Liver (tissue), 9 donors: ENCODE measurements around the gene ZDHHC14. TPM values are rescaled to one million over a fixed set of nuclear protein-coding genes. Genes with fewer than 3 reads are reported as not detected.

Experiments used
- DNase-seq: peaks from one replicate; pipeline ENCODE4 v3.0.0-alpha.2; 2017; ENCODE audit warnings: low spot score
- H3K27ac ChIP-seq, 2 donors: one replicate each; pipeline ENCODE4 v1.7.0; 2013; ENCODE audit warnings: inconsistent platforms in 2 of 2, low read length in 2 of 2, control low read depth in 1 of 2, low read depth in 1 of 2, mild to moderate bottlenecking in 1 of 2
- H3K27me3 ChIP-seq, 4 donors: one replicate each; pipeline versions ENCODE4 v1.6.1 to v1.7.0; 2013; ENCODE audit warnings: low read length in 3 of 4, inconsistent platforms in 1 of 4, mild to moderate bottlenecking in 1 of 4, moderate library complexity in 1 of 4; ENCODE audit not compliant: control insufficient read depth in 4 of 4, insufficient read depth in 4 of 4
- H3K36me3 ChIP-seq, 4 donors: one replicate each; pipeline versions ENCODE4 v1.6.1 to v1.7.0; 2013; ENCODE audit warnings: low read length in 3 of 4, mild to moderate bottlenecking in 3 of 4, low read depth in 1 of 4, moderate library complexity in 1 of 4; ENCODE audit not compliant: control insufficient read depth in 4 of 4, insufficient read depth in 3 of 4
- H3K4me1 ChIP-seq, 4 donors: one replicate each; pipeline versions ENCODE4 v1.6.1 to v1.7.0; 2013; ENCODE audit warnings: low read length in 3 of 4, mild to moderate bottlenecking in 3 of 4, moderate library complexity in 1 of 4; ENCODE audit not compliant: control insufficient read depth in 4 of 4, insufficient read depth in 4 of 4
- H3K4me3 ChIP-seq, 3 donors: one replicate each; pipeline versions ENCODE4 v1.6.1 to v1.7.0; 2013; ENCODE audit warnings: low read length in 3 of 3, control low read depth in 1 of 3, low read depth in 1 of 3, mild to moderate bottlenecking in 1 of 3
- H3K9ac ChIP-seq, 2 donors: one replicate each; pipeline ENCODE4 v1.7.0; 2013; ENCODE audit warnings: low read length in 2 of 2, mild to moderate bottlenecking in 2 of 2, moderate library complexity in 2 of 2, control low read depth in 1 of 2, low read depth in 1 of 2
- H3K9me3 ChIP-seq, 4 donors: one replicate each; pipeline versions ENCODE4 v1.6.1 to v1.7.0; 2013; ENCODE audit warnings: low read length in 3 of 4; ENCODE audit not compliant: control insufficient read depth in 4 of 4
- EGR1 ChIP-seq, 2 donors: IDR thresholded peaks; 2 replicates each; pipeline ENCODE4 v1.6.1; 2016 to 2018; ENCODE audit warnings: antibody characterized with exemption in 2 of 2, low read depth in 2 of 2
- FOXA1 ChIP-seq: IDR thresholded peaks from 2 replicates; pipeline ENCODE4 v1.6.1; 2016; ENCODE audit warnings: antibody characterized with exemption
- FOXA2 ChIP-seq: IDR thresholded peaks from 2 replicates; pipeline ENCODE4 v1.6.1; 2016; ENCODE audit warnings: antibody characterized with exemption
- GABPA ChIP-seq, 2 donors: IDR thresholded peaks in 1 of 2; conservative IDR thresholded peaks in 1 of 2; 2 replicates each; pipeline ENCODE4 v1.6.1; 2016; ENCODE audit warnings: antibody characterized with exemption in 2 of 2, mild to moderate bottlenecking in 1 of 2, moderate library complexity in 1 of 2
- HNF4A ChIP-seq, 2 donors: conservative IDR thresholded peaks; 2 replicates each; pipeline ENCODE4 v1.6.1; 2016; ENCODE audit warnings: antibody characterized with exemption in 2 of 2, mild to moderate bottlenecking in 2 of 2
- HNF4G ChIP-seq: IDR thresholded peaks from 2 replicates; pipeline ENCODE4 v1.6.1; 2016; ENCODE audit warnings: antibody characterized with exemption
- NR2F2 ChIP-seq: IDR thresholded peaks from 2 replicates; pipeline ENCODE4 v1.6.1; 2016; ENCODE audit warnings: antibody characterized with exemption
- RAD21 ChIP-seq, 2 donors: IDR thresholded peaks; 2 replicates each; pipeline ENCODE4 v1.6.1; 2016; ENCODE audit warnings: antibody characterized with exemption in 2 of 2, mild to moderate bottlenecking in 2 of 2
- RXRA ChIP-seq, 2 donors: IDR thresholded peaks; 2 replicates each; pipeline ENCODE4 v1.6.1; 2017 to 2018; ENCODE audit warnings: antibody characterized with exemption in 2 of 2, mild to moderate bottlenecking in 1 of 2
- SP1 ChIP-seq: IDR thresholded peaks from 2 replicates; pipeline ENCODE4 v1.6.1; 2018; ENCODE audit warnings: antibody characterized with exemption, mild to moderate bottlenecking
- TAF1 ChIP-seq: conservative IDR thresholded peaks from 2 replicates; pipeline ENCODE4 v1.6.1; 2016; ENCODE audit warnings: antibody characterized with exemption, mild to moderate bottlenecking
- ZBTB33 ChIP-seq: IDR thresholded peaks from 2 replicates; pipeline ENCODE4 v1.6.1; 2016; ENCODE audit warnings: antibody characterized with exemption
- WGBS: extraction: QIAGEN DNeasy Blood & Tissue Kit; methylation state at CpG from one replicate; pipeline ENCODE4 v1.1.7; 2013; 5-methylcytosine and 5-hydroxymethylcytosine counted together
- polyA plus RNA-seq, 2 donors: library from polyadenylated mRNA; stranded (reverse) in 1 of 2; unstranded in 1 of 2; fragments of 200-250 nt in 1 of 2; fragments of >200 nt in 1 of 2; fragmentation: Nextera tagmentation in 1 of 2; extraction: Ambion mirVana in 1 of 2; gene quantifications; one replicate each; pipeline versions ENCODE4 v1.2.1 to v1.2.3, GENCODE V29; 2013 to 2015
- total RNA-seq, 2 donors: library from RNA; depleted of rRNA; stranded (reverse); fragments of >200 nt; gene quantifications; one replicate each; pipeline ENCODE4 v1.2.3, GENCODE V29; 2014
- TF ChIP-seq, protein P1 (sequence below): IDR thresholded peaks from 2 replicates; pipeline ENCODE4 v1.6.1; 2016; ENCODE audit warnings: antibody characterized with exemption
- TF ChIP-seq, protein P2 (sequence below): IDR thresholded peaks from 2 replicates; pipeline ENCODE4 v1.6.1; 2016; ENCODE audit warnings: antibody characterized with exemption, mild to moderate bottlenecking
- TF ChIP-seq, protein P3 (sequence below): fragments of 150-350 bp; IDR thresholded peaks from 2 replicates; pipeline ENCODE4 v1.5.1; 2017; ENCODE audit warnings: improper control_type of control experiment, low read depth, low read length; ENCODE audit not compliant: missing input control
- TF ChIP-seq, protein P4 (sequence below): IDR thresholded peaks from 2 replicates; pipeline ENCODE4 v1.6.1; 2016; ENCODE audit warnings: antibody characterized with exemption
- donor health status: healthy.
- donor health status: healthy.
- donor health status: healthy.
- donor health status: healthy.
- donor health status: healthy.

ZDHHC14 gene
- total and polyA plus RNA-seq, 4 donors = 4.4 to 11.7 (median 8.4) TPM

- WGBS = 97% methylated on average over 3 of the region's 3 CpGs
- no peak overlapping the region for H3K9ac ChIP-seq
- peaks cover 0 to 11% (median 6%) of the 10 kb centered on the region in 4 donors for H3K4me1 ChIP-seq
- H3K4me3 ChIP-seq = no peak overlapping the region
- DNase-seq = no peak
- TF ChIP-seq FOXA1 = no peak
- no peaks in the 10 kb centered on the region for H3K27me3 ChIP-seq
- H3K27ac ChIP-seq = no peak overlapping the region
- H3K36me3 ChIP-seq = no peaks in the 10 kb centered on the region
- H3K9me3 ChIP-seq = no peaks in the 10 kb centered on the region
These were observed 102.8 kb downstream of the ZDHHC14 start for GRCh38 chr6:157483770-157484169.

GRCh38 chr6:157484181-157484580 lies 103.2 kb downstream of the ZDHHC14 start:
- Histone ChIP-seq H3K4me3 (no peak overlapping the region), H3K4me1 (peaks cover 0 to 8% (median 6%) of the 10 kb centered on the region in 4 donors), H3K27me3 (no peaks in the 10 kb centered on the region), H3K9me3 (no peaks in the 10 kb centered on the region), H3K36me3 (no peaks in the 10 kb centered on the region), H3K27ac (no peak overlapping the region), H3K9ac (no peak overlapping the region)
- DNase-seq = no peak
- WGBS = 93% methylated on average over 10 of the region's 10 CpGs
- TF ChIP-seq RXRA (IDR thresholded peaks at IDR 0.05) (no peak), SP1 (no peak), GABPA (IDR thresholded peaks at IDR 0.05 in 1 of 2, conservative IDR thresholded peaks at IDR 0.05 in 1 of 2) (no peak), HNF4A (conservative IDR thresholded peaks at IDR 0.05) (no peak), TAF1 (no peak), ZBTB33 (no peak), FOXA1 (no peak), FOXA2 (no peak), EGR1 (IDR thresholded peaks at IDR 0.05; ENCODE audit: low read depth in 2 of 2) (no peak), HNF4G (no peak), NR2F2 (no peak), RAD21 (IDR thresholded peaks at IDR 0.05) (no peak)
- TF ChIP-seq, protein P1, sequence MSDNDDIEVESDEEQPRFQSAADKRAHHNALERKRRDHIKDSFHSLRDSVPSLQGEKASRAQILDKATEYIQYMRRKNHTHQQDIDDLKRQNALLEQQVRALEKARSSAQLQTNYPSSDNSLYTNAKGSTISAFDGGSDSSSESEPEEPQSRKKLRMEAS = no peak
- TF ChIP-seq, protein P2, sequence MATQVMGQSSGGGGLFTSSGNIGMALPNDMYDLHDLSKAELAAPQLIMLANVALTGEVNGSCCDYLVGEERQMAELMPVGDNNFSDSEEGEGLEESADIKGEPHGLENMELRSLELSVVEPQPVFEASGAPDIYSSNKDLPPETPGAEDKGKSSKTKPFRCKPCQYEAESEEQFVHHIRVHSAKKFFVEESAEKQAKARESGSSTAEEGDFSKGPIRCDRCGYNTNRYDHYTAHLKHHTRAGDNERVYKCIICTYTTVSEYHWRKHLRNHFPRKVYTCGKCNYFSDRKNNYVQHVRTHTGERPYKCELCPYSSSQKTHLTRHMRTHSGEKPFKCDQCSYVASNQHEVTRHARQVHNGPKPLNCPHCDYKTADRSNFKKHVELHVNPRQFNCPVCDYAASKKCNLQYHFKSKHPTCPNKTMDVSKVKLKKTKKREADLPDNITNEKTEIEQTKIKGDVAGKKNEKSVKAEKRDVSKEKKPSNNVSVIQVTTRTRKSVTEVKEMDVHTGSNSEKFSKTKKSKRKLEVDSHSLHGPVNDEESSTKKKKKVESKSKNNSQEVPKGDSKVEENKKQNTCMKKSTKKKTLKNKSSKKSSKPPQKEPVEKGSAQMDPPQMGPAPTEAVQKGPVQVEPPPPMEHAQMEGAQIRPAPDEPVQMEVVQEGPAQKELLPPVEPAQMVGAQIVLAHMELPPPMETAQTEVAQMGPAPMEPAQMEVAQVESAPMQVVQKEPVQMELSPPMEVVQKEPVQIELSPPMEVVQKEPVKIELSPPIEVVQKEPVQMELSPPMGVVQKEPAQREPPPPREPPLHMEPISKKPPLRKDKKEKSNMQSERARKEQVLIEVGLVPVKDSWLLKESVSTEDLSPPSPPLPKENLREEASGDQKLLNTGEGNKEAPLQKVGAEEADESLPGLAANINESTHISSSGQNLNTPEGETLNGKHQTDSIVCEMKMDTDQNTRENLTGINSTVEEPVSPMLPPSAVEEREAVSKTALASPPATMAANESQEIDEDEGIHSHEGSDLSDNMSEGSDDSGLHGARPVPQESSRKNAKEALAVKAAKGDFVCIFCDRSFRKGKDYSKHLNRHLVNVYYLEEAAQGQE = no peak
- TF ChIP-seq, protein P3, sequence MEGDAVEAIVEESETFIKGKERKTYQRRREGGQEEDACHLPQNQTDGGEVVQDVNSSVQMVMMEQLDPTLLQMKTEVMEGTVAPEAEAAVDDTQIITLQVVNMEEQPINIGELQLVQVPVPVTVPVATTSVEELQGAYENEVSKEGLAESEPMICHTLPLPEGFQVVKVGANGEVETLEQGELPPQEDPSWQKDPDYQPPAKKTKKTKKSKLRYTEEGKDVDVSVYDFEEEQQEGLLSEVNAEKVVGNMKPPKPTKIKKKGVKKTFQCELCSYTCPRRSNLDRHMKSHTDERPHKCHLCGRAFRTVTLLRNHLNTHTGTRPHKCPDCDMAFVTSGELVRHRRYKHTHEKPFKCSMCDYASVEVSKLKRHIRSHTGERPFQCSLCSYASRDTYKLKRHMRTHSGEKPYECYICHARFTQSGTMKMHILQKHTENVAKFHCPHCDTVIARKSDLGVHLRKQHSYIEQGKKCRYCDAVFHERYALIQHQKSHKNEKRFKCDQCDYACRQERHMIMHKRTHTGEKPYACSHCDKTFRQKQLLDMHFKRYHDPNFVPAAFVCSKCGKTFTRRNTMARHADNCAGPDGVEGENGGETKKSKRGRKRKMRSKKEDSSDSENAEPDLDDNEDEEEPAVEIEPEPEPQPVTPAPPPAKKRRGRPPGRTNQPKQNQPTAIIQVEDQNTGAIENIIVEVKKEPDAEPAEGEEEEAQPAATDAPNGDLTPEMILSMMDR = no peak
- TF ChIP-seq, protein P4, sequence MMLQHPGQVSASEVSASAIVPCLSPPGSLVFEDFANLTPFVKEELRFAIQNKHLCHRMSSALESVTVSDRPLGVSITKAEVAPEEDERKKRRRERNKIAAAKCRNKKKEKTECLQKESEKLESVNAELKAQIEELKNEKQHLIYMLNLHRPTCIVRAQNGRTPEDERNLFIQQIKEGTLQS = no peak
